PC-9 (cell line): ENCODE results near the gene RUNX2. TPM values are rescaled to one million over a fixed set of nuclear protein-coding genes. Genes with fewer than 3 reads are reported as not detected.

Experiments used
- BruUV-seq: library from RNA; stranded (reverse); fragments of 400-500 nt; replicated peaks from 2 replicates; lab custom pipeline; 2021; lab: Mats Ljungman, UMichigan
- CTCF ChIA-PET: fragments of 300-600 bp; sonication (Branson Sonifier 250); formaldehyde crosslinking; loops from one replicate; lab custom pipeline; 2022; ENCODE audit warnings: antibody characterized with exemption; lab: Charles Lee
- POLR2A ChIA-PET: fragments of 300-600 bp; sonication (Branson Sonifier 250); formaldehyde crosslinking; loops from one replicate; lab custom pipeline; 2022; ENCODE audit warnings: antibody characterized with exemption; ENCODE audit not compliant: unreplicated experiment; lab: Charles Lee
- DNase-seq, 2 experiments: peaks; one replicate each; pipeline versions ENCODE4 v3.0.0 to v3.0.0-alpha.2; 2015 to 2022; ENCODE audit warnings: mixed read lengths in 1 of 2
- H2AFZ ChIP-seq: fragments of 200-600 bp; sonication (generic); 2 replicates; pipeline ENCODE4 v1.8.1; 2017; ENCODE audit warnings: antibody characterized with exemption
- H3F3A ChIP-seq: fragments of 200-600 bp; sonication (generic); 2 replicates; pipeline ENCODE4 v1.8.1; 2017; ENCODE audit warnings: antibody characterized with exemption, mild to moderate bottlenecking, low read depth; ENCODE audit not compliant: insufficient read depth
- H3K27ac ChIP-seq: fragments of 200-600 bp; sonication (generic); 2 replicates; pipeline ENCODE4 v1.6.1; 2016; ENCODE audit warnings: mixed run types
- H3K27me3 ChIP-seq: fragments of 200-600 bp; sonication (generic); 2 replicates; pipeline ENCODE4 v1.6.1; 2016; ENCODE audit warnings: low read depth, mixed run types; ENCODE audit not compliant: insufficient read depth
- H3K36me3 ChIP-seq: fragments of 200-600 bp; sonication (generic); 2 replicates; pipeline ENCODE4 v1.6.1; 2016; ENCODE audit warnings: low read depth, mixed run types
- H3K4me1 ChIP-seq: fragments of 200-600 bp; sonication (generic); replicated peaks from 2 replicates; pipeline ENCODE4 v1.6.1; 2016; ENCODE audit warnings: mixed run types; ENCODE audit not compliant: insufficient read depth
- H3K4me2 ChIP-seq: fragments of 200-600 bp; sonication (generic); 2 replicates; pipeline ENCODE4 v1.6.1; 2017; ENCODE audit warnings: mixed run types
- H3K4me3 ChIP-seq: fragments of 200-600 bp; sonication (generic); 2 replicates; pipeline ENCODE4 v1.6.1; 2016; ENCODE audit warnings: mixed run types
- H3K79me2 ChIP-seq: fragments of 200-600 bp; sonication (generic); 2 replicates; pipeline ENCODE4 v1.6.1; 2017; ENCODE audit warnings: low read depth, mixed run types
- H3K9me2 ChIP-seq: fragments of 200-600 bp; sonication (generic); 2 replicates; pipeline ENCODE4 v1.8.1; 2017; ENCODE audit warnings: mild to moderate bottlenecking; ENCODE audit not compliant: insufficient read depth
- H3K9me3 ChIP-seq: fragments of 200-600 bp; sonication (generic); 2 replicates; pipeline ENCODE4 v1.8.1; 2016; ENCODE audit warnings: low read depth; ENCODE audit not compliant: insufficient read depth
- H4K20me1 ChIP-seq: fragments of 200-600 bp; sonication (generic); 2 replicates; pipeline ENCODE4 v1.8.1; 2017; ENCODE audit not compliant: insufficient read depth
- CTCF ChIP-seq: fragments of 200-600 bp; sonication (generic); conservative IDR thresholded peaks from 2 replicates; pipeline ENCODE4 v1.6.1; 2017; ENCODE audit warnings: mixed run types, antibody characterized with exemption, mild to moderate bottlenecking, moderate library complexity
- EZH2 ChIP-seq: fragments of 200-600 bp; sonication (generic); IDR thresholded peaks from 2 replicates; pipeline ENCODE4 v1.8.0; 2017; ENCODE audit warnings: antibody characterized with exemption, low read depth
- intact Hi-C: fragments of 100-400 bp; cut with micrococcal nuclease; formaldehyde crosslinking; loops from one replicate; pipeline ENCODE4 v1.10.0; 2022; ENCODE audit not compliant: unreplicated experiment
- total RNA-seq: library from RNA; stranded (reverse); gene quantifications from 2 replicates; pipeline ENCODE4 v1.2.3, GENCODE V29; 2021

Gene RUNX2
- total RNA-seq, 1 experiment from 2014 or later = 12.5 TPM

- POLR2A ChIA-PET = no interaction called here
- no peak overlapping the region for H3K27ac ChIP-seq
Observed at GRCh38 chr6:45676380-45676779, 348.2 kb downstream of the RUNX2 start.

GRCh38 chr6:45677381-45678284 lies 349.5 kb downstream of the RUNX2 start:
- no peak for TF ChIP-seq CTCF
- TF ChIP-seq EZH2 = no peak
- Histone ChIP-seq H3K4me3 (no peak overlapping the region), H3F3A (0 out of 2 replicates have a peak, but pooled peaks cover 8% of the 10 kb centered on the region), H2AFZ (no peak overlapping the region), H3K36me3 (no peaks in the 10 kb centered on the region), H3K9me3 (peaks cover 13% of the 10 kb centered on the region), H4K20me1 (no peaks in the 10 kb centered on the region), H3K79me2 (no peaks in the 10 kb centered on the region), H3K4me1 (no peaks in the 10 kb centered on the region), H3K4me2 (no peak overlapping the region), H3K9me2 (no peaks in the 10 kb centered on the region), H3K27me3 (no peaks in the 10 kb centered on the region), H3K27ac (no peak overlapping the region)
- ChIA-PET POLR2A (interaction anchor here (0.6 kb wide), 1 partner anchor 304 kb away, joined by 3 read pairs; no protein-coding TSS in a partner anchor), CTCF (no interaction called here)
- intact Hi-C loops = no loop called here
- BruUV-seq = no TSS peak
- no peak for DNase-seq

More at GRCh38 chr6:45676380-45676779, 348.2 kb downstream of the RUNX2 start:
- Histone ChIP-seq H3K4me1 (no peaks in the 10 kb centered on the region), H4K20me1 (no peaks in the 10 kb centered on the region), H3F3A (0 out of 2 replicates have a peak, but pooled peaks cover 8% of the 10 kb centered on the region), H3K27me3 (no peaks in the 10 kb centered on the region), H2AFZ (no peak overlapping the region), H3K36me3 (no peaks in the 10 kb centered on the region), H3K4me3 (no peak overlapping the region), H3K4me2 (no peak overlapping the region), H3K79me2 (no peaks in the 10 kb centered on the region), H3K9me2 (no peaks in the 10 kb centered on the region), H3K9me3 (peaks cover 8% of the 10 kb centered on the region; the same call in 1 of the 2 replicates)
- TF ChIP-seq CTCF = no peak
- CTCF ChIA-PET = no interaction called here
- no peak for DNase-seq
- no TSS peak for BruUV-seq
- intact Hi-C loops = no loop called here

GRCh38 chr6:45678285-45678607 lies 350.1 kb downstream of the RUNX2 start:
- no peak overlapping the region for H3K4me2 ChIP-seq
- intact Hi-C loops = no loop called here
- H3K27ac ChIP-seq = no peak overlapping the region

More at GRCh38 chr6:45678285-45678607, 350.1 kb downstream of the RUNX2 start:
- Histone ChIP-seq H3K79me2 (no peaks in the 10 kb centered on the region), H2AFZ (no peak overlapping the region), H3F3A (0 out of 2 replicates have a peak, but pooled peaks cover 8% of the 10 kb centered on the region), H3K9me2 (no peaks in the 10 kb centered on the region), H4K20me1 (no peaks in the 10 kb centered on the region), H3K27me3 (no peaks in the 10 kb centered on the region), H3K4me3 (no peak overlapping the region), H3K4me1 (no peaks in the 10 kb centered on the region), H3K36me3 (no peaks in the 10 kb centered on the region), H3K9me3 (peaks cover 13% of the 10 kb centered on the region)
- CTCF ChIA-PET = no interaction called here
- BruUV-seq = no TSS peak
- TF ChIP-seq EZH2 = no peak
- no peak for TF ChIP-seq CTCF
- DNase-seq = no peak
- POLR2A ChIA-PET = interaction anchor here (0.6 kb wide), 1 partner anchor 304 kb away, joined by 3 read pairs; no protein-coding TSS in a partner anchor
